Measurements from ENCODE around the gene ARHGAP42. TPM values are rescaled to one million over a fixed set of nuclear protein-coding genes. Genes with fewer than 3 reads are reported as not detected.

Gene ARHGAP42
- total and polyA plus RNA-seq, 2 experiments from 2014 or later, result 64.8 to 135 TPM

GRCh38 chr11:100712583-100712982 is 25.5 kb downstream of the ARHGAP42 start:
- no peak for TF ChIP-seq CTCF (IDR thresholded peaks at IDR 0.05; ENCODE audit: low read depth, low read length)
- Histone ChIP-seq H3K4me1 (ENCODE audit: low read depth) (peaks cover 13% of the 10 kb centered on the region), H3K27ac (peak overlapping the region; percentile 15), H3K36me3 (no peaks in the 10 kb centered on the region), H3K27me3 (no peaks in the 10 kb centered on the region), H3K4me3 (no peak overlapping the region), H3K9me3 (ENCODE audit: low read depth) (no peaks in the 10 kb centered on the region)
- DNase-seq (ENCODE audit: low read depth in 1 of 2, low spot score in 1 of 2), result no peak

- TF ChIP-seq CTCF (IDR thresholded peaks at IDR 0.05; ENCODE audit: low read depth, low read length), result no peak
- Histone ChIP-seq H3K27ac (peak overlapping the region; percentile 43), H3K36me3 (no peaks in the 10 kb centered on the region), H3K9me3 (ENCODE audit: low read depth) (no peaks in the 10 kb centered on the region), H3K4me3 (no peak overlapping the region), H3K27me3 (no peaks in the 10 kb centered on the region), H3K4me1 (ENCODE audit: low read depth) (peaks cover 32% of the 10 kb centered on the region)
- no peak for DNase-seq (ENCODE audit: low read depth in 1 of 2, low spot score in 1 of 2)
These were observed 28.2 kb downstream of the ARHGAP42 start for GRCh38 chr11:100715165-100715761.

GRCh38 chr11:100716838-100717237 is 29.8 kb downstream of the ARHGAP42 start:
- TF ChIP-seq CTCF (IDR thresholded peaks at IDR 0.05; ENCODE audit: low read depth, low read length), result no peak
- Histone ChIP-seq H3K4me3 (no peak overlapping the region), H3K36me3 (no peaks in the 10 kb centered on the region), H3K9me3 (ENCODE audit: low read depth) (no peaks in the 10 kb centered on the region), H3K27ac (peak overlapping the region; percentile 54), H3K27me3 (no peaks in the 10 kb centered on the region), H3K4me1 (ENCODE audit: low read depth) (peaks cover 32% of the 10 kb centered on the region)
- no peak for DNase-seq (ENCODE audit: low read depth in 1 of 2, low spot score in 1 of 2)

GRCh38 chr11:100719362-100719761 is 32.3 kb downstream of the ARHGAP42 start:
- H3K4me3 ChIP-seq, result no peak overlapping the region
- no peaks in the 10 kb centered on the region for H3K9me3 ChIP-seq (ENCODE audit: low read depth)
- H3K27me3 ChIP-seq, result no peaks in the 10 kb centered on the region
- peak; percentile 26 to 53 for DNase-seq (ENCODE audit: low read depth in 1 of 2, low spot score in 1 of 2)
- no peak for TF ChIP-seq CTCF (IDR thresholded peaks at IDR 0.05; ENCODE audit: low read depth, low read length)
- peaks cover 41% of the 10 kb centered on the region for H3K4me1 ChIP-seq (ENCODE audit: low read depth)
- H3K27ac ChIP-seq, result peak overlapping the region; percentile 86
- no peaks in the 10 kb centered on the region for H3K36me3 ChIP-seq

GRCh38 chr11:100719809-100720221 is 32.7 kb downstream of the ARHGAP42 start:
- no peak for TF ChIP-seq CTCF (IDR thresholded peaks at IDR 0.05; ENCODE audit: low read depth, low read length)
- H3K4me3 ChIP-seq, result no peak overlapping the region
- no peaks in the 10 kb centered on the region for H3K9me3 ChIP-seq (ENCODE audit: low read depth)
- DNase-seq (ENCODE audit: low read depth in 1 of 2, low spot score in 1 of 2), result peak in 1 of 2 donors; percentile 92
- no peaks in the 10 kb centered on the region for H3K36me3 ChIP-seq
- H3K27ac ChIP-seq, result peak overlapping the region; percentile 86
- H3K27me3 ChIP-seq, result no peaks in the 10 kb centered on the region
- H3K4me1 ChIP-seq (ENCODE audit: low read depth), result peaks cover 45% of the 10 kb centered on the region
